Measurements from ENCODE around the gene CADPS. TPM values are rescaled to one million over a fixed set of nuclear protein-coding genes. Genes with fewer than 3 reads are reported as not detected.

CADPS gene
- total and polyA plus RNA-seq, 5 donors from 2014 or later: not detected

GRCh38 chr3:62557450-62557849 lies 317.8 kb downstream of the CADPS start:
- DNase-seq: no peak
- Mint-ChIP-seq H3K27ac (no peak overlapping the region), H3K36me3 (no peaks in the 10 kb centered on the region), H3K4me1 (no peaks in the 10 kb centered on the region), H3K4me3 (no peak overlapping the region), H3K9me3 (peaks cover 0 to 2% (median 0%) of the 10 kb centered on the region in 7 donors), H3K27me3 (no peaks in the 10 kb centered on the region)
- no peaks in the 10 kb centered on the region for H3K27me3 ChIP-seq (ENCODE audit: control insufficient read depth, insufficient read depth, low read length)
- no peak overlapping the region for H3K27ac ChIP-seq (ENCODE audit: insufficient read depth, low read length, poor library complexity, severe bottlenecking)
- no peaks in the 10 kb centered on the region for H3K36me3 ChIP-seq (ENCODE audit: control insufficient read depth, insufficient read depth, low read length)
- no peaks in the 10 kb centered on the region for H3K4me1 ChIP-seq (ENCODE audit: control insufficient read depth, insufficient read depth, low read length, poor library complexity, severe bottlenecking)
- no peak for ATAC-seq (ENCODE audit: low read depth in 2 of 2)
- no peak overlapping the region for H3K4me3 ChIP-seq (ENCODE audit: low read depth, low read length)
- H3K9me3 ChIP-seq (ENCODE audit: control insufficient read depth in 2 of 2, low read length in 2 of 2): no peaks in the 10 kb centered on the region

GRCh38 chr3:62556121-62556815 lies 318.9 kb downstream of the CADPS start:
- Mint-ChIP-seq H3K27ac (no peak overlapping the region), H3K4me3 (no peak overlapping the region), H3K36me3 (no peaks in the 10 kb centered on the region), H3K9me3 (peaks cover 0 to 2% (median 0%) of the 10 kb centered on the region in 7 donors), H3K27me3 (no peaks in the 10 kb centered on the region), H3K4me1 (no peaks in the 10 kb centered on the region)
- H3K36me3 ChIP-seq (ENCODE audit: control insufficient read depth, insufficient read depth, low read length): no peaks in the 10 kb centered on the region
- H3K9me3 ChIP-seq (ENCODE audit: control insufficient read depth in 2 of 2, low read length in 2 of 2): no peaks in the 10 kb centered on the region
- H3K27me3 ChIP-seq (ENCODE audit: control insufficient read depth, insufficient read depth, low read length): no peaks in the 10 kb centered on the region
- no peak overlapping the region for H3K27ac ChIP-seq (ENCODE audit: insufficient read depth, low read length, poor library complexity, severe bottlenecking)
- DNase-seq: no peak
- no peak for ATAC-seq (ENCODE audit: low read depth in 2 of 2)
- H3K4me1 ChIP-seq (ENCODE audit: control insufficient read depth, insufficient read depth, low read length, poor library complexity, severe bottlenecking): no peaks in the 10 kb centered on the region
- no peak overlapping the region for H3K4me3 ChIP-seq (ENCODE audit: low read depth, low read length)

GRCh38 chr3:62554264-62554799 lies 320.9 kb downstream of the CADPS start:
- no peak overlapping the region for H3K4me3 ChIP-seq (ENCODE audit: low read depth, low read length)
- H3K27me3 ChIP-seq (ENCODE audit: control insufficient read depth, insufficient read depth, low read length): no peaks in the 10 kb centered on the region
- Mint-ChIP-seq H3K9me3 (peaks cover 0 to 2% (median 0%) of the 10 kb centered on the region in 7 donors), H3K27me3 (no peaks in the 10 kb centered on the region), H3K27ac (no peak overlapping the region), H3K4me3 (no peak overlapping the region), H3K4me1 (no peaks in the 10 kb centered on the region), H3K36me3 (no peaks in the 10 kb centered on the region)
- H3K9me3 ChIP-seq (ENCODE audit: control insufficient read depth in 2 of 2, low read length in 2 of 2): no peaks in the 10 kb centered on the region
- H3K4me1 ChIP-seq (ENCODE audit: control insufficient read depth, insufficient read depth, low read length, poor library complexity, severe bottlenecking): no peaks in the 10 kb centered on the region
- DNase-seq (no peak), ATAC-seq (ENCODE audit: low read depth in 2 of 2) (no peak)
- H3K36me3 ChIP-seq (ENCODE audit: control insufficient read depth, insufficient read depth, low read length): no peaks in the 10 kb centered on the region
- H3K27ac ChIP-seq (ENCODE audit: insufficient read depth, low read length, poor library complexity, severe bottlenecking): no peak overlapping the region

GRCh38 chr3:62553811-62554210 lies 321.4 kb downstream of the CADPS start:
- Histone ChIP-seq H3K9me3 (ENCODE audit: control insufficient read depth in 2 of 2, low read length in 2 of 2) (no peaks in the 10 kb centered on the region), H3K4me1 (ENCODE audit: control insufficient read depth, insufficient read depth, low read length, poor library complexity, severe bottlenecking) (no peaks in the 10 kb centered on the region), H3K27ac (ENCODE audit: insufficient read depth, low read length, poor library complexity, severe bottlenecking) (no peak overlapping the region), H3K4me3 (ENCODE audit: low read depth, low read length) (no peak overlapping the region), H3K27me3 (ENCODE audit: control insufficient read depth, insufficient read depth, low read length) (no peaks in the 10 kb centered on the region), H3K36me3 (ENCODE audit: control insufficient read depth, insufficient read depth, low read length) (no peaks in the 10 kb centered on the region)
- Mint-ChIP-seq H3K4me3 (no peak overlapping the region), H3K36me3 (no peaks in the 10 kb centered on the region), H3K9me3 (peaks cover 0 to 2% (median 0%) of the 10 kb centered on the region in 7 donors), H3K27ac (no peak overlapping the region), H3K4me1 (no peaks in the 10 kb centered on the region), H3K27me3 (no peaks in the 10 kb centered on the region)
- no peak for ATAC-seq (ENCODE audit: low read depth in 2 of 2)
- DNase-seq: no peak

- Mint-ChIP-seq H3K27ac (no peak overlapping the region), H3K36me3 (no peaks in the 10 kb centered on the region), H3K27me3 (no peaks in the 10 kb centered on the region), H3K9me3 (peaks cover 0 to 2% (median 0%) of the 10 kb centered on the region in 7 donors), H3K4me1 (no peaks in the 10 kb centered on the region), H3K4me3 (no peak overlapping the region)
- Histone ChIP-seq H3K36me3 (ENCODE audit: control insufficient read depth, insufficient read depth, low read length) (no peaks in the 10 kb centered on the region), H3K9me3 (ENCODE audit: control insufficient read depth in 2 of 2, low read length in 2 of 2) (no peaks in the 10 kb centered on the region), H3K27ac (ENCODE audit: insufficient read depth, low read length, poor library complexity, severe bottlenecking) (no peak overlapping the region), H3K27me3 (ENCODE audit: control insufficient read depth, insufficient read depth, low read length) (no peaks in the 10 kb centered on the region), H3K4me3 (ENCODE audit: low read depth, low read length) (no peak overlapping the region), H3K4me1 (ENCODE audit: control insufficient read depth, insufficient read depth, low read length, poor library complexity, severe bottlenecking) (no peaks in the 10 kb centered on the region)
- no peak for DNase-seq
- ATAC-seq (ENCODE audit: low read depth in 2 of 2): no peak
Measured at GRCh38 chr3:62551556-62551955, 323.7 kb downstream of the CADPS start.

- no peak overlapping the region for H3K27ac ChIP-seq (ENCODE audit: insufficient read depth, low read length, poor library complexity, severe bottlenecking)
- H3K27me3 ChIP-seq (ENCODE audit: control insufficient read depth, insufficient read depth, low read length): no peaks in the 10 kb centered on the region
- H3K4me3 ChIP-seq (ENCODE audit: low read depth, low read length): no peak overlapping the region
- ATAC-seq (ENCODE audit: low read depth in 2 of 2) (no peak), DNase-seq (no peak)
- H3K27ac Mint-ChIP-seq: no peak overlapping the region
- no peaks in the 10 kb centered on the region for H3K4me1 ChIP-seq (ENCODE audit: control insufficient read depth, insufficient read depth, low read length, poor library complexity, severe bottlenecking)
- H3K4me1 Mint-ChIP-seq: no peaks in the 10 kb centered on the region
- H3K36me3 ChIP-seq (ENCODE audit: control insufficient read depth, insufficient read depth, low read length): no peaks in the 10 kb centered on the region
- peaks cover 0 to 2% (median 0%) of the 10 kb centered on the region in 7 donors for H3K9me3 Mint-ChIP-seq
- H3K27me3 Mint-ChIP-seq: no peaks in the 10 kb centered on the region
- H3K9me3 ChIP-seq (ENCODE audit: control insufficient read depth in 2 of 2, low read length in 2 of 2): no peaks in the 10 kb centered on the region
- H3K4me3 Mint-ChIP-seq: no peak overlapping the region
- H3K36me3 Mint-ChIP-seq: no peaks in the 10 kb centered on the region
Measured at GRCh38 chr3:62550439-62550838, 324.8 kb downstream of the CADPS start.

GRCh38 chr3:62548528-62549205 lies 326.5 kb downstream of the CADPS start:
- no peak overlapping the region for H3K27ac ChIP-seq (ENCODE audit: insufficient read depth, low read length, poor library complexity, severe bottlenecking)
- no peaks in the 10 kb centered on the region for H3K27me3 ChIP-seq (ENCODE audit: control insufficient read depth, insufficient read depth, low read length)
- no peak overlapping the region for H3K27ac Mint-ChIP-seq
- H3K4me3 ChIP-seq (ENCODE audit: low read depth, low read length): no peak overlapping the region
- H3K4me1 ChIP-seq (ENCODE audit: control insufficient read depth, insufficient read depth, low read length, poor library complexity, severe bottlenecking): no peaks in the 10 kb centered on the region
- ATAC-seq (ENCODE audit: low read depth in 2 of 2) (no peak), DNase-seq (no peak)
- H3K9me3 ChIP-seq (ENCODE audit: control insufficient read depth in 2 of 2, low read length in 2 of 2): no peaks in the 10 kb centered on the region
- H3K9me3 Mint-ChIP-seq: peaks cover 0 to 2% (median 0%) of the 10 kb centered on the region in 7 donors
- no peak overlapping the region for H3K4me3 Mint-ChIP-seq
- no peaks in the 10 kb centered on the region for H3K27me3 Mint-ChIP-seq
- no peaks in the 10 kb centered on the region for H3K36me3 ChIP-seq (ENCODE audit: control insufficient read depth, insufficient read depth, low read length)
- no peaks in the 10 kb centered on the region for H3K4me1 Mint-ChIP-seq
- no peaks in the 10 kb centered on the region for H3K36me3 Mint-ChIP-seq

Measured in CD4-positive, CD25-positive, alpha-beta regulatory T cell (primary cell).